Suprapubic skin (tissue), 4 donors: ENCODE results near the gene OR52N4. TPM values are rescaled to one million over a fixed set of nuclear protein-coding genes. Genes with fewer than 3 reads are reported as not detected.
A peak's percentile ranks its signal among the peaks of the same experiment; 100 is the strongest.
"Not testable (repeated sequence)": the region's sequence is repeated elsewhere in the genome, so short reads cannot be mapped to it uniquely, and the experiment has no call there.

Experiments
- DNase-seq, 2 donors: peaks; one replicate each; pipeline ENCODE4 v3.0.0-alpha.2; 2019; ENCODE audit warnings: low spot score in 2 of 2
- H3K27ac ChIP-seq: fragments of 200-600 bp; sonication (generic); one replicate; pipeline ENCODE4 v1.5.1; 2019
- H3K27me3 ChIP-seq: fragments of 200-600 bp; sonication (generic); one replicate; pipeline ENCODE4 v1.5.1; 2019
- H3K36me3 ChIP-seq: fragments of 200-600 bp; sonication (generic); one replicate; pipeline ENCODE4 v1.5.1; 2019
- H3K4me1 ChIP-seq: fragments of 200-600 bp; sonication (generic); one replicate; pipeline ENCODE4 v1.5.1; 2019
- H3K4me3 ChIP-seq: fragments of 200-600 bp; sonication (generic); one replicate; pipeline ENCODE4 v1.5.1; 2019; ENCODE audit warnings: mild to moderate bottlenecking
- H3K9me3 ChIP-seq: fragments of 200-600 bp; sonication (generic); one replicate; pipeline ENCODE4 v1.5.1; 2019
- EP300 ChIP-seq: sonication (generic); formaldehyde crosslinking; IDR thresholded peaks from one replicate; pipeline ENCODE4 v1.6.1; 2017; ENCODE audit warnings: antibody characterized with exemption
- POLR2A ChIP-seq, 2 donors: fragments of 450-650 bp; IDR thresholded peaks; one replicate each; pipeline ENCODE4 v1.6.1; 2017; ENCODE audit warnings: antibody characterized with exemption in 2 of 2, mild to moderate bottlenecking in 2 of 2, moderate library complexity in 2 of 2
- POLR2AphosphoS5 ChIP-seq, 3 donors: sonication (generic); formaldehyde crosslinking; IDR thresholded peaks; one replicate each; pipeline ENCODE4 v1.6.1; 2017; ENCODE audit warnings: antibody characterized with exemption in 3 of 3
- WGBS: methylation state at CpG from one replicate; pipeline ENCODE4 v1.1.5; 2018; 5-methylcytosine and 5-hydroxymethylcytosine counted together
- total RNA-seq, 4 donors: library from RNA; depleted of rRNA; stranded (reverse); fragments of >200 nt; gene quantifications; one replicate each; pipeline ENCODE4 v1.1.0, GENCODE V29; 2016
- TF ChIP-seq, protein P1 (sequence below), 2 donors: fragments of 200-600 bp in 1 of 2; fragments of 450-650 bp in 1 of 2; sonication (generic) in 1 of 2; IDR thresholded peaks; one replicate each; pipeline ENCODE4 v1.5.1; 2016 to 2019; ENCODE audit warnings: antibody characterized with exemption in 2 of 2, mild to moderate bottlenecking in 1 of 2, moderate library complexity in 1 of 2

The OR52N4 gene
- total RNA-seq: not detected

DNA sequence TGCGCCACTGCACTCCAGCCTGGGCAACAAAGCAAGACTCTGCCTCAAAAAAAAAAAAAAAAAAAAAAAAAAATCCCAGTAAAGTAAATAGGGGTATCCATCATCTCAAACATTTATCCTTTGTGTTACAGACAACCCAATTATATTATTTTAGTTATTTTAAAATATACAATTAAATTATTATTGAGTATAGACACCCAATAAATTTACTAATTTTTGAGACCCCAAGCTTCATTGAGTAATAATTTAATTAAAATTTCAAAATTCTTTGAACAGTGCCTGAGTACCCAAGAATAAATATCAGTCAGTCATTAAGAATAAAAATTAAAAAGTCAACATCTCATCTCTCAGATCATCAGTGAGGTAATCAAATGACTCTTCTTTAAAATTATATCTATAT, at the start of gene OR52N4:
TSS of gene OR52N4 (plus strand) at position 301 of the 400 bp plus-strand sequence. CDS start 498 bp downstream, outside the sequence.
- Histone ChIP-seq H3K4me3 (no peak within 1 kb of the TSS), H3K4me1 (no peaks in the 10 kb centered on the region), H3K36me3 (no peaks in the 10 kb centered on the region), H3K27me3 (no peaks in the 10 kb centered on the region), H3K9me3 (no peaks in the 10 kb centered on the region), H3K27ac (no peak within 1 kb of the TSS)
- DNase-seq: no peak
- TF ChIP-seq EP300: no peak
- TF ChIP-seq, protein P1, sequence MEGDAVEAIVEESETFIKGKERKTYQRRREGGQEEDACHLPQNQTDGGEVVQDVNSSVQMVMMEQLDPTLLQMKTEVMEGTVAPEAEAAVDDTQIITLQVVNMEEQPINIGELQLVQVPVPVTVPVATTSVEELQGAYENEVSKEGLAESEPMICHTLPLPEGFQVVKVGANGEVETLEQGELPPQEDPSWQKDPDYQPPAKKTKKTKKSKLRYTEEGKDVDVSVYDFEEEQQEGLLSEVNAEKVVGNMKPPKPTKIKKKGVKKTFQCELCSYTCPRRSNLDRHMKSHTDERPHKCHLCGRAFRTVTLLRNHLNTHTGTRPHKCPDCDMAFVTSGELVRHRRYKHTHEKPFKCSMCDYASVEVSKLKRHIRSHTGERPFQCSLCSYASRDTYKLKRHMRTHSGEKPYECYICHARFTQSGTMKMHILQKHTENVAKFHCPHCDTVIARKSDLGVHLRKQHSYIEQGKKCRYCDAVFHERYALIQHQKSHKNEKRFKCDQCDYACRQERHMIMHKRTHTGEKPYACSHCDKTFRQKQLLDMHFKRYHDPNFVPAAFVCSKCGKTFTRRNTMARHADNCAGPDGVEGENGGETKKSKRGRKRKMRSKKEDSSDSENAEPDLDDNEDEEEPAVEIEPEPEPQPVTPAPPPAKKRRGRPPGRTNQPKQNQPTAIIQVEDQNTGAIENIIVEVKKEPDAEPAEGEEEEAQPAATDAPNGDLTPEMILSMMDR (IDR thresholded peaks at IDR 0.05): no peak
- TF ChIP-seq POLR2A (IDR thresholded peaks at IDR 0.05): no peak
- no peak for TF ChIP-seq POLR2AphosphoS5 (IDR thresholded peaks at IDR 0.05)
- WGBS: 94% methylated on average over 1 of the region's 1 CpG

DNA sequence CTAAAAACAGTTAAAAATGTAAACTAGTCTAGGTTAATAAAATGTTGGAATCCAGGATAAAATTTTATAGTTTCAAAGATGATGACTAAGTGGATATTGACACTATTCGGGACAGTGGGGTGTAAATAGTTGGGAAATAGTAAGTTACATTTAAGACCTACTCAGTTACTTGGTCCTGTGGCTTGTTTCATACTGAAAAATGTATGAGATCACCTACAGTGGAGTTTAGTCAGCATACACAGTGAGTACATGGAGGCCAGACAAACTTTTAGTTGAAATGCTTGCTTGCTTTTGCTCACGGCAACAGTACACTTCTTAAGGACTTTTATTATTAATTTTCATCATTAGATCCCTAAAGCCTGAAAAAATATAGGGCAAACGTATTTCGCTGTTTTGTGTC, 48.4 kb upstream of the OR52N4 start:
- TF ChIP-seq, protein P1 (IDR thresholded peaks at IDR 0.05): no peak
- TF ChIP-seq POLR2A (IDR thresholded peaks at IDR 0.05) (no peak), EP300 (no peak), POLR2AphosphoS5 (IDR thresholded peaks at IDR 0.05) (no peak)
- no peak for DNase-seq
- WGBS: 96% methylated on average over 4 of the region's 4 CpGs
- no peak overlapping the region for H3K4me3 ChIP-seq
- peaks cover 45% of the 10 kb centered on the region for H3K36me3 ChIP-seq
- H3K27ac ChIP-seq: no peak overlapping the region
- no peaks in the 10 kb centered on the region for H3K27me3 ChIP-seq
- no peaks in the 10 kb centered on the region for H3K9me3 ChIP-seq
- H3K4me1 ChIP-seq: no peaks in the 10 kb centered on the region

DNA sequence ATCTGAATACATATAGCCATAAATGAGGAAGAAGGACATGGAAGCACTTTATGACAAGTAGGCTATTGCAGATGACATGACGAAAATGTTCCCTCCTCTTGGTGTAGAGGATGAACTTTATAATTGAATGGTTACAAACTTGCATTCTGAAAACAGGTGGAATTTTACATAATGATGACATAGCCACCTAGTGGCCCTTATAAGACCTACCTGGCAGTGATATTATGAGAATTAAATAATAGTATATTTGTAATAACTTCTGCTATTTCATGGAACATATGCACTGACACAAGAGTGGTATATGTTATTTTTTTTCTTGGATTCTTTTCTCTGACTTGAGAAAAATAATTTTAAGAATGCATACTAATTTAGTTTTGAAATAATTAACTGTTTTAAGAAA, 41.5 kb upstream of the OR52N4 start:
- no peak overlapping the region for H3K4me3 ChIP-seq
- no peaks in the 10 kb centered on the region for H3K4me1 ChIP-seq
- DNase-seq: no peak
- WGBS: 65% methylated on average over 1 of the region's 1 CpG
- no peak overlapping the region for H3K27ac ChIP-seq
- peaks cover 24% of the 10 kb centered on the region for H3K36me3 ChIP-seq
- TF ChIP-seq POLR2AphosphoS5 (IDR thresholded peaks at IDR 0.05) (no peak), POLR2A (IDR thresholded peaks at IDR 0.05) (no peak), EP300 (no peak)
- TF ChIP-seq, protein P1 (IDR thresholded peaks at IDR 0.05): peak in 1 of 2 donors; percentile 23
- no peaks in the 10 kb centered on the region for H3K27me3 ChIP-seq
- no peaks in the 10 kb centered on the region for H3K9me3 ChIP-seq

DNA sequence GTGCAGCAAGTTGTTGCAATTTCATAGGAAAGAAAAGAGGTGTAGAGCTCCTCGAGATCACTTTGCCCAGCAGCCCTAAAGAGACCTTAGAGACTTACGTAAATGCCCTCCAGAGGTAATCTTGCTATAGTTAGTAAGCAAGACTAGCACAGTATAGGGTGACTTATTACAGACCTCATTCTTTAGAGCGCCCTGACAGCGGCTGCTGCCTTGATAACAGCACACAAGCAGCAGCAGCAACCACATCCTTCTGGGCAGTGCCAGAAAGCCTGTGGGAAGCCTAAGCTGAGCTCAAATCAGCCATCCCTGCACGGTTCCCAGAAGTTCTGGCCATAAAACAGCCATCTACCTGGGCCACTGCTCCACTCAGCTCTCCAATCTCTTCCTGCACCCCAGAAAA, 40.3 kb upstream of the OR52N4 start:
- H3K4me1 ChIP-seq: no peaks in the 10 kb centered on the region
- H3K9me3 ChIP-seq: no peaks in the 10 kb centered on the region
- H3K4me3 ChIP-seq: no peak overlapping the region
- TF ChIP-seq EP300: no peak
- no peak for TF ChIP-seq POLR2AphosphoS5 (IDR thresholded peaks at IDR 0.05)
- TF ChIP-seq, protein P1 (IDR thresholded peaks at IDR 0.05): no peak
- TF ChIP-seq POLR2A (IDR thresholded peaks at IDR 0.05): no peak
- H3K27me3 ChIP-seq: no peaks in the 10 kb centered on the region
- DNase-seq: no peak
- H3K36me3 ChIP-seq: peaks cover 12% of the 10 kb centered on the region
- WGBS: 77% methylated on average over 5 of the region's 5 CpGs
- H3K27ac ChIP-seq: no peak overlapping the region

DNA sequence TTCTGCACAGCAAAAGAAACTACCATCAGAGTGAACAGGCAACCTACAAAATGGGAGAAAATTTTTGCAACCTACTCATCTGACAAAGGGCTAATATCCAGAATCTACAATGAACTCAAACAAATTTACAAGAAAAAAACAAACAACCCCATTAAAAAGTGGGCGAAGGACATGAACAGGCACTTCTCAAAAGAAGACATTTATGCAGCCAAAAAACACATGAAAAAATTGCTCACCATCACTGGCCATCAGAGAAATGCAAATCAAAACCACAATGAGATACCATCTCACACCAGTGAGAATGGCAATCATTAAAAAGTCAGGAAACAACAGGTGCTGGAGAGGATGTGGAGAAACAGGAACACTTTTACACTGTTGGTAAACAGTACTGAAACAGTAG, 37.5 kb upstream of the OR52N4 start:
- not testable (repeated sequence) for H3K9me3 ChIP-seq, H3K27me3 ChIP-seq, H3K36me3 ChIP-seq, DNase-seq, H3K4me1 ChIP-seq, H3K27ac ChIP-seq, H3K4me3 ChIP-seq
- 50% methylated on average over 1 of the region's 1 CpG for WGBS
